Measurements from ENCODE around the gene PTGS1. TPM values are rescaled to one million over a fixed set of nuclear protein-coding genes. Genes with fewer than 3 reads are reported as not detected.

PTGS1 gene
- polyA plus RNA-seq, 1 donor from 2014 or later = 0.17 TPM

DNA sequence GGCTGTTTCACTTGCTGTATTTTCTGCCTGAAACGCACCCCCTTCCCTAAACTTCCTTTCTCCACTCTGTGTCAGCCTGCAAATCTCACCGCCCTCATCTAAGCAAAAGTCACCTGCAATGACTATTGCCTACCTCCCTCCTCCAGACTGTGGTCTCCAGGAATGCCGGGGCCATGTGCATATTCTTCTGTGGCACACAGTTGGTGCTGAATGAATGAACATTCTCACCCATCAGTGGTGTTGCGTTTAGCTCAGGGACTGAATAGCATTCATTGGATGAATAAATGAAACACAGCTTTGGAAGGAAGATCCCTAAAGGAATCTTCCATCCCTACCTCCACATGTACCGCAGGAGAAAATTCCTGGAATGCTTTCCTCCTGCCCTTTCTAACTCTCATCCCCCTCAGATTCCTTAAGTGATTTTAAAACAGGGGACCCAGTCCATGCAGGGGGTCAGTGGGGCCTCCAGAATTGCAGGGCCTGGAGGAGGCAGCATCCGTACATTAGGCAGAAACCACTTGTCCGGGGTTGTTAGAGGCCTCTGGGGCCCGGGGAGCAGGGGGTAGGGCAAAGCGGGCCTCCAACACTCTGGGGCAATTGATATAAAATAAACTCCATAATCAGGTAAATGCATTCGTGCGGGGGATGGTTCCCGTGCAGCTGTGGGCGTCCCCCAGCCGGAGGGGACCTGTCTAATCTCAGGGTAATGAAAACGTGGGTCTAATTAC lies 28.3 kb upstream of the PTGS1 start:
- H3K4me2 ChIP-seq (ENCODE audit: low read length) = no peak overlapping the region
- no peaks in the 10 kb centered on the region for H3K36me3 ChIP-seq (ENCODE audit: insufficient read depth, low read length)
- no peaks in the 10 kb centered on the region for H3K9me3 ChIP-seq (ENCODE audit: low read length)
- H2AFZ ChIP-seq (ENCODE audit: low read depth, low read length) = no peak overlapping the region
- no peak overlapping the region for H3K27ac ChIP-seq (ENCODE audit: low read length)
- H3K9ac ChIP-seq (ENCODE audit: low read length) = no peak overlapping the region
- peaks cover 26% of the 10 kb centered on the region for H3K27me3 ChIP-seq (ENCODE audit: insufficient read depth, low read depth, low read length)
- H3K4me3 ChIP-seq (ENCODE audit: low read length) = no peak overlapping the region
- H4K20me1 ChIP-seq (ENCODE audit: insufficient read depth) = no peaks in the 10 kb centered on the region
- TF ChIP-seq POLR2AphosphoS5 (IDR thresholded peaks at IDR 0.05) = no peak
- H3K9me2 ChIP-seq (ENCODE audit: insufficient read depth, low read length) = no peaks in the 10 kb centered on the region
- H3K79me2 ChIP-seq (replicated peaks; ENCODE audit: insufficient read depth, low read length) = no peaks in the 10 kb centered on the region
- H3F3A ChIP-seq (ENCODE audit: insufficient read depth, low read length, poor library complexity, severe bottlenecking) = no peaks in the 10 kb centered on the region

DNA sequence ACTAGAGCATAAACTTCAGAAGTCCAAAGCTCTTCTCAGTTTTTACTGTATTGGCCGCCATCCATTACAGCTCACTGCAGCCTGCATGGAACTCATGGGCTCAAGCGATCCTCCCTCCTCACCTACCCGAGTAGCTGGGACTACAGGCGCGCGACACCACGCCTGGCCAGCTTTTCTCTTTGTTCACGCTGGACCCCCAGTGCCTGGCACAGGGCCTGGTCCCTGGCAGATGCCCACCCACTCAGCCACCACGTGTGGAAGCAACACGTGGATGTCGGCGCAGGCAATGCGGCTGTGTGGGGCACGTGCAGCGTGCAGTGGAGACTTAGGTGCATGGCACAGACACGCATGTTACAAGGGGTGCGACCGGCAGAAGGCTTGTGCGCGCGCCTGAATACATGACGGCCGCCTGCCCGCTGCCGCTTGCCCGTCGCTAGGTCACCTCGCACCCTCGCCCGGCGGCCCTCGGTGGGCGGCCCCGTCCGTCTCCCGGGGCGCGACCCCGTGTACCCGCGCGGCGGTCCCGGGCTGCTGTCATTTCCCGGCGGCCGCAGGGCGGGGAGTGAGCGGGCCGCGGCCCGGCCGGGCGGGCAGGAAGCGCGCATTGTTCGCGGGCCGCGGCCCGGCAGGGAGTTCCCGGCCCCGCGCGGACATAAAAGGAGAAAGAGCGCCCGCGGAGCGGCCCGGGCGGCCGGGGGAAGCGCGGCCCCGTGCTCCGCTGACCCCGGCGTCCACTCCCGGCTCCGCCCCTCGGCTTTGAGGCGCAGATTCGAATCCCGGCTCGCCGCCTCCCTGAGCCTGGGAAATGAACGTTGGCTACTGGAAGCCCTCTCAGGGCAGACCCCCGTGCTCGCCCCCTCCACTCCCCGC lies 24.1 kb upstream of the PTGS1 start:
- no peak overlapping the region for H3K27ac ChIP-seq (ENCODE audit: low read length)

More for the DNA sequence above, 24.1 kb upstream of the PTGS1 start:
- H3K36me3 ChIP-seq (ENCODE audit: insufficient read depth, low read length) = no peaks in the 10 kb centered on the region
- no peaks in the 10 kb centered on the region for H4K20me1 ChIP-seq (ENCODE audit: insufficient read depth)
- H3K27me3 ChIP-seq (ENCODE audit: insufficient read depth, low read depth, low read length) = peaks cover 56% of the 10 kb centered on the region
- no peak for TF ChIP-seq POLR2AphosphoS5 (IDR thresholded peaks at IDR 0.05)
- TF ChIP-seq EZH2 (IDR thresholded peaks at IDR 0.05; ENCODE audit: borderline replicate concordance, insufficient read depth, low read length, poor library complexity, severe bottlenecking) = peak; percentile 67
- TF ChIP-seq RAD21 (conservative IDR thresholded peaks at IDR 0.05) = peak; percentile 21
- TF ChIP-seq, protein P1, sequence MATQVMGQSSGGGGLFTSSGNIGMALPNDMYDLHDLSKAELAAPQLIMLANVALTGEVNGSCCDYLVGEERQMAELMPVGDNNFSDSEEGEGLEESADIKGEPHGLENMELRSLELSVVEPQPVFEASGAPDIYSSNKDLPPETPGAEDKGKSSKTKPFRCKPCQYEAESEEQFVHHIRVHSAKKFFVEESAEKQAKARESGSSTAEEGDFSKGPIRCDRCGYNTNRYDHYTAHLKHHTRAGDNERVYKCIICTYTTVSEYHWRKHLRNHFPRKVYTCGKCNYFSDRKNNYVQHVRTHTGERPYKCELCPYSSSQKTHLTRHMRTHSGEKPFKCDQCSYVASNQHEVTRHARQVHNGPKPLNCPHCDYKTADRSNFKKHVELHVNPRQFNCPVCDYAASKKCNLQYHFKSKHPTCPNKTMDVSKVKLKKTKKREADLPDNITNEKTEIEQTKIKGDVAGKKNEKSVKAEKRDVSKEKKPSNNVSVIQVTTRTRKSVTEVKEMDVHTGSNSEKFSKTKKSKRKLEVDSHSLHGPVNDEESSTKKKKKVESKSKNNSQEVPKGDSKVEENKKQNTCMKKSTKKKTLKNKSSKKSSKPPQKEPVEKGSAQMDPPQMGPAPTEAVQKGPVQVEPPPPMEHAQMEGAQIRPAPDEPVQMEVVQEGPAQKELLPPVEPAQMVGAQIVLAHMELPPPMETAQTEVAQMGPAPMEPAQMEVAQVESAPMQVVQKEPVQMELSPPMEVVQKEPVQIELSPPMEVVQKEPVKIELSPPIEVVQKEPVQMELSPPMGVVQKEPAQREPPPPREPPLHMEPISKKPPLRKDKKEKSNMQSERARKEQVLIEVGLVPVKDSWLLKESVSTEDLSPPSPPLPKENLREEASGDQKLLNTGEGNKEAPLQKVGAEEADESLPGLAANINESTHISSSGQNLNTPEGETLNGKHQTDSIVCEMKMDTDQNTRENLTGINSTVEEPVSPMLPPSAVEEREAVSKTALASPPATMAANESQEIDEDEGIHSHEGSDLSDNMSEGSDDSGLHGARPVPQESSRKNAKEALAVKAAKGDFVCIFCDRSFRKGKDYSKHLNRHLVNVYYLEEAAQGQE (IDR thresholded peaks at IDR 0.05; ENCODE audit: borderline replicate concordance) = no peak
- no peak for TF ChIP-seq EP300 (conservative IDR thresholded peaks at IDR 0.05; ENCODE audit: poor library complexity, severe bottlenecking)
- no peak for TF ChIP-seq SMC3 (conservative IDR thresholded peaks at IDR 0.05; ENCODE audit: poor library complexity)
- peak; percentile 93 for TF ChIP-seq MXI1 (conservative IDR thresholded peaks at IDR 0.05; ENCODE audit: poor library complexity, severe bottlenecking)
- TF ChIP-seq TAF1 (IDR thresholded peaks at IDR 0.05; ENCODE audit: low read depth) = no peak
- TF ChIP-seq, protein P2, sequence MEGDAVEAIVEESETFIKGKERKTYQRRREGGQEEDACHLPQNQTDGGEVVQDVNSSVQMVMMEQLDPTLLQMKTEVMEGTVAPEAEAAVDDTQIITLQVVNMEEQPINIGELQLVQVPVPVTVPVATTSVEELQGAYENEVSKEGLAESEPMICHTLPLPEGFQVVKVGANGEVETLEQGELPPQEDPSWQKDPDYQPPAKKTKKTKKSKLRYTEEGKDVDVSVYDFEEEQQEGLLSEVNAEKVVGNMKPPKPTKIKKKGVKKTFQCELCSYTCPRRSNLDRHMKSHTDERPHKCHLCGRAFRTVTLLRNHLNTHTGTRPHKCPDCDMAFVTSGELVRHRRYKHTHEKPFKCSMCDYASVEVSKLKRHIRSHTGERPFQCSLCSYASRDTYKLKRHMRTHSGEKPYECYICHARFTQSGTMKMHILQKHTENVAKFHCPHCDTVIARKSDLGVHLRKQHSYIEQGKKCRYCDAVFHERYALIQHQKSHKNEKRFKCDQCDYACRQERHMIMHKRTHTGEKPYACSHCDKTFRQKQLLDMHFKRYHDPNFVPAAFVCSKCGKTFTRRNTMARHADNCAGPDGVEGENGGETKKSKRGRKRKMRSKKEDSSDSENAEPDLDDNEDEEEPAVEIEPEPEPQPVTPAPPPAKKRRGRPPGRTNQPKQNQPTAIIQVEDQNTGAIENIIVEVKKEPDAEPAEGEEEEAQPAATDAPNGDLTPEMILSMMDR (IDR thresholded peaks at IDR 0.05; ENCODE audit: poor library complexity, severe bottlenecking) = peak; percentile 16
- peak overlapping the region; percentile 61 for H3K4me3 ChIP-seq (ENCODE audit: low read length)
- no peak overlapping the region for H3K4me2 ChIP-seq (ENCODE audit: low read length)
- no peaks in the 10 kb centered on the region for H3K9me2 ChIP-seq (ENCODE audit: insufficient read depth, low read length)
- no peak overlapping the region for H3K9ac ChIP-seq (ENCODE audit: low read length)
- no peak overlapping the region for H2AFZ ChIP-seq (ENCODE audit: low read depth, low read length)
- H3K9me3 ChIP-seq (ENCODE audit: low read length) = no peaks in the 10 kb centered on the region
- no peaks in the 10 kb centered on the region for H3F3A ChIP-seq (ENCODE audit: insufficient read depth, low read length, poor library complexity, severe bottlenecking)
- no peaks in the 10 kb centered on the region for H3K79me2 ChIP-seq (replicated peaks; ENCODE audit: insufficient read depth, low read length)
